COR-L47 (cell line): Measurements from ENCODE around the gene GMDS.

Experiments used
- DNase-seq: peaks from one replicate; lab custom pipeline; 2025; lab: John Stamatoyannopoulos, UW

The GMDS gene

GRCh38 chr6:1895721-1896120, 349.7 kb downstream of the GMDS start:
- DNase-seq = no peak

- no peak for DNase-seq
Measured at GRCh38 chr6:1894954-1895353, 350.5 kb downstream of the GMDS start.

GRCh38 chr6:1893470-1894130, 351.8 kb downstream of the GMDS start:
- DNase-seq = no peak

GRCh38 chr6:1892716-1893115, 352.7 kb downstream of the GMDS start:
- no peak for DNase-seq

- DNase-seq = no peak
Measured at GRCh38 chr6:1890987-1891386, 354.4 kb downstream of the GMDS start.

- DNase-seq = no peak
Measured at GRCh38 chr6:1890071-1890470, 355.3 kb downstream of the GMDS start.

- no peak for DNase-seq
Measured at GRCh38 chr6:1885576-1886011, 359.8 kb downstream of the GMDS start.

- no peak for DNase-seq
Measured at GRCh38 chr6:1884313-1884712, 361.1 kb downstream of the GMDS start.

- DNase-seq = no peak
Measured at GRCh38 chr6:1878330-1878729, 367.1 kb downstream of the GMDS start.

- no peak for DNase-seq
Measured at GRCh38 chr6:1873781-1874180, 371.6 kb downstream of the GMDS start.

GRCh38 chr6:1872649-1873131, 372.7 kb downstream of the GMDS start:
- DNase-seq = no peak

- DNase-seq = no peak
Measured at GRCh38 chr6:1871724-1872315, 373.6 kb downstream of the GMDS start.

- no peak for DNase-seq
Measured at GRCh38 chr6:1870932-1871331, 374.5 kb downstream of the GMDS start.

- no peak for DNase-seq
Measured at GRCh38 chr6:1870251-1870650, 375.2 kb downstream of the GMDS start.

- DNase-seq = no peak
Measured at GRCh38 chr6:1869769-1870168, 375.6 kb downstream of the GMDS start.

- no peak for DNase-seq
Measured at GRCh38 chr6:1869308-1869707, 376.1 kb downstream of the GMDS start.

- no peak for DNase-seq
Measured at GRCh38 chr6:1868561-1869261, 376.7 kb downstream of the GMDS start.

GRCh38 chr6:1867197-1867596, 378.2 kb downstream of the GMDS start:
- no peak for DNase-seq

- DNase-seq = no peak
Measured at GRCh38 chr6:1865585-1865984, 379.8 kb downstream of the GMDS start.

GRCh38 chr6:1864496-1864895, 380.9 kb downstream of the GMDS start:
- DNase-seq = no peak

GRCh38 chr6:1862411-1862810, 383.0 kb downstream of the GMDS start:
- no peak for DNase-seq

- DNase-seq = no peak
Measured at GRCh38 chr6:1860756-1861348, 384.6 kb downstream of the GMDS start.

GRCh38 chr6:1858859-1859258, 386.5 kb downstream of the GMDS start:
- DNase-seq = no peak
